HepG2 (cell line): ENCODE results near the gene ZNF782. TPM values are rescaled to one million over a fixed set of nuclear protein-coding genes. Genes with fewer than 3 reads are reported as not detected.

Experiments used
- ADNP ChIP-seq: sonication (generic); formaldehyde crosslinking; IDR thresholded peaks from 2 replicates; pipeline ENCODE4 v1.4.0; 2020; ENCODE audit warnings: missing genetic modification reagents
- BORCS8-MEF2B ChIP-seq: sonication (generic); formaldehyde crosslinking; IDR thresholded peaks from 2 replicates; pipeline ENCODE4 v1.8.0; 2022; ENCODE audit warnings: mild to moderate bottlenecking, missing genetic modification reagents
- KDM5B ChIP-seq: sonication (generic); formaldehyde crosslinking; IDR thresholded peaks from 2 replicates; pipeline ENCODE4 v1.4.0; 2020; ENCODE audit warnings: missing genetic modification reagents, mild to moderate bottlenecking, borderline replicate concordance
- KLF16 ChIP-seq, 2 experiments: sonication (generic) in 1 of 2; formaldehyde crosslinking in 1 of 2; IDR thresholded peaks; 2 replicates each; pipeline versions ENCODE4 v1.6.1 to v1.8.0; 2016 to 2023; ENCODE audit warnings: missing genetic modification reagents in 2 of 2, missing compliant biosample characterization in 1 of 2
- MAF1 ChIP-seq: sonication (generic); formaldehyde crosslinking; IDR thresholded peaks from 2 replicates; pipeline ENCODE4 v1.5.0; 2020; ENCODE audit warnings: missing genetic modification reagents, borderline replicate concordance
- ONECUT2 ChIP-seq: sonication (generic); formaldehyde crosslinking; IDR thresholded peaks from 2 replicates; pipeline ENCODE4 v1.4.0; 2020; ENCODE audit warnings: missing genetic modification reagents
- PAX8 ChIP-seq: sonication (generic); formaldehyde crosslinking; IDR thresholded peaks from 2 replicates; pipeline ENCODE4 v1.8.0; 2022; ENCODE audit warnings: mild to moderate bottlenecking, missing genetic modification reagents, borderline replicate concordance
- RFXAP ChIP-seq: sonication (generic); formaldehyde crosslinking; IDR thresholded peaks from 2 replicates; pipeline ENCODE4 v1.4.0; 2020; ENCODE audit warnings: missing genetic modification reagents, borderline replicate concordance
- SIX4 ChIP-seq: sonication (generic); formaldehyde crosslinking; IDR thresholded peaks from 2 replicates; pipeline ENCODE4 v1.4.0; 2020; ENCODE audit warnings: missing genetic modification reagents
- SMARCC2 ChIP-seq: fragments of 450-650 bp; IDR thresholded peaks from 2 replicates; pipeline ENCODE4 v1.6.1; 2017; ENCODE audit warnings: antibody characterized with exemption, mild to moderate bottlenecking
- SNAI1 ChIP-seq: sonication (generic); formaldehyde crosslinking; IDR thresholded peaks from 2 replicates; pipeline ENCODE4 v1.5.0; 2020; ENCODE audit warnings: mild to moderate bottlenecking, missing genetic modification reagents, borderline replicate concordance
- TAF15 ChIP-seq: fragments of 200-400 bp; formaldehyde crosslinking; IDR thresholded peaks from one replicate; pipeline ENCODE4 v1.6.1; 2018; ENCODE audit warnings: mild to moderate bottlenecking, low read depth, low read length; ENCODE audit not compliant: poor library complexity, severe bottlenecking
- ZFP1 ChIP-seq: IDR thresholded peaks from 2 replicates; pipeline ENCODE4 v1.6.1; 2016
- ZNF180 ChIP-seq: sonication (generic); formaldehyde crosslinking; IDR thresholded peaks from 2 replicates; pipeline ENCODE4 v1.4.0; 2020; ENCODE audit warnings: low read depth, missing genetic modification reagents, borderline replicate concordance
- ZNF207 ChIP-seq: fragments of 450-650 bp; IDR thresholded peaks from 2 replicates; pipeline ENCODE4 v1.6.1; 2016; ENCODE audit warnings: antibody characterized with exemption, borderline replicate concordance
- ZNF451 ChIP-seq: sonication (generic); formaldehyde crosslinking; IDR thresholded peaks from 2 replicates; pipeline ENCODE4 v1.5.0; 2020; ENCODE audit warnings: mild to moderate bottlenecking, missing genetic modification reagents
- polyA plus RNA-seq, 8 experiments: library from polyadenylated mRNA; depleted of rRNA in 3 of 8; stranded (reverse) in 7 of 8; unstranded in 1 of 8; fragments of >200 nt; fragmentation: Illumina TruSeq in 4 of 8; extraction: Trizol in 4 of 8; gene quantifications; 2 replicates each; pipeline versions ENCODE4 v1.2.1 to v1.2.3, GENCODE V29; 2011 to 2016; ENCODE audit warnings: low read depth in 4 of 8, missing spikeins in 1 of 8, mixed read lengths in 1 of 8; ENCODE audit not compliant: insufficient read depth in 1 of 8
- total RNA-seq, 5 experiments: library from RNA; depleted of rRNA; stranded (reverse); fragments of >200 nt; fragmentation: Illumina TruSeq; extraction: Trizol; gene quantifications; 2 replicates each; pipeline ENCODE4 v1.2.3, GENCODE V29; 2016; ENCODE audit warnings: low read depth in 1 of 5
- TF ChIP-seq, protein P1 (sequence below): sonication (generic); formaldehyde crosslinking; conservative IDR thresholded peaks from 2 replicates; pipeline ENCODE4 v1.4.0; 2020; ENCODE audit warnings: missing genetic modification reagents
- TF ChIP-seq, protein P2 (sequence below): sonication (generic); formaldehyde crosslinking; conservative IDR thresholded peaks from 2 replicates; pipeline ENCODE4 v1.8.1; 2023; ENCODE audit warnings: missing genetic modification reagents
- TF ChIP-seq, protein P3 (sequence below): sonication (generic); formaldehyde crosslinking; IDR thresholded peaks from 2 replicates; pipeline ENCODE4 v1.4.0; 2020; ENCODE audit warnings: mild to moderate bottlenecking, missing genetic modification reagents
- TF ChIP-seq, protein P4 (sequence below): conservative IDR thresholded peaks from 2 replicates; pipeline ENCODE4 v1.6.1; 2018; ENCODE audit warnings: missing genetic modification reagents
- TF ChIP-seq, protein P5 (sequence below): IDR thresholded peaks from 2 replicates; pipeline ENCODE4 v1.4.0; 2020; ENCODE audit warnings: mild to moderate bottlenecking, missing genetic modification reagents

ZNF782 gene
- total and polyA plus RNA-seq, 2 of the 13 experiments (the other 11 are each of a cell fraction or from before 2014, with no cell fraction given) = 1.4 to 4.9 TPM

DNA sequence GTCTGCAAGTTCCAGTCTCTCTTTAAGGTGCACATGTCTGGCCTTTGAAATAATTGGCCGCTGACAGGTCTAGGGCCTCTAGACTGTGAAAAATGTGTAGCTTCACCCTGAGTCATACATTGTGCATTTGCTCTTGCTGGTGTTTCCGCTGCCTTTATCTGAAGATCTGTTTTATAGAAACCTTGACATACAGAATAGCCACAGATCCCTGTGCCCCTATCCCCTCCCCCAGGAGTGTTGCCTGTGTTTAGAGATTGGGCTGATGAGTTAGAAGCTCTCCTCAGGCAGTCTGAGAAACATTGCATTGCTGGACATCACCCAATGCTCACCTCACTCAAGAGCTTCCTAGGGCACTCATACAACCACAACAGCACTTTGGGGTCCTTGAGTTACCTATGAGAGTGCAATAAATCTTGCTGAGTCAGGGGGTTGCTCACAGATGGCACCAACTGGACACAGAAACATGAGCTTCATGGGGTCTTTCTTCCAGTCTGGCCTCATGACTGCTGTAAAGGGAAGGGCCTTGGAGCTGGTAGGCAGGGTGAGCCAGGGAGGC, 3.8 kb upstream of the ZNF782 start (continued):
- TF ChIP-seq, protein P1, sequence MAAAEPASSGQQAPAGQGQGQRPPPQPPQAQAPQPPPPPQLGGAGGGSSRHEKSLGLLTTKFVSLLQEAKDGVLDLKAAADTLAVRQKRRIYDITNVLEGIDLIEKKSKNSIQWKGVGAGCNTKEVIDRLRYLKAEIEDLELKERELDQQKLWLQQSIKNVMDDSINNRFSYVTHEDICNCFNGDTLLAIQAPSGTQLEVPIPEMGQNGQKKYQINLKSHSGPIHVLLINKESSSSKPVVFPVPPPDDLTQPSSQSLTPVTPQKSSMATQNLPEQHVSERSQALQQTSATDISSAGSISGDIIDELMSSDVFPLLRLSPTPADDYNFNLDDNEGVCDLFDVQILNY (CRISPR knock-in tag) = no peak
- TF ChIP-seq TAF15 (no peak), KLF16 (CRISPR knock-in tag; IDR thresholded peaks at IDR 0.05) (no peak), RFXAP (CRISPR knock-in tag) (no peak), SMARCC2 (no peak), SNAI1 (CRISPR knock-in tag) (no peak), ZNF451 (CRISPR knock-in tag) (no peak), BORCS8-MEF2B (CRISPR knock-in tag) (no peak), MAF1 (CRISPR knock-in tag) (no peak), ZFP1 (CRISPR knock-in tag) (0 out of 2 replicates have a peak, but pooled peaks have one; percentile 9), ONECUT2 (CRISPR knock-in tag) (no peak), ADNP (no peak), ZNF180 (no peak), SIX4 (no peak), KDM5B (CRISPR knock-in tag) (no peak), ZNF207 (no peak), PAX8 (no peak)
- TF ChIP-seq, protein P2, sequence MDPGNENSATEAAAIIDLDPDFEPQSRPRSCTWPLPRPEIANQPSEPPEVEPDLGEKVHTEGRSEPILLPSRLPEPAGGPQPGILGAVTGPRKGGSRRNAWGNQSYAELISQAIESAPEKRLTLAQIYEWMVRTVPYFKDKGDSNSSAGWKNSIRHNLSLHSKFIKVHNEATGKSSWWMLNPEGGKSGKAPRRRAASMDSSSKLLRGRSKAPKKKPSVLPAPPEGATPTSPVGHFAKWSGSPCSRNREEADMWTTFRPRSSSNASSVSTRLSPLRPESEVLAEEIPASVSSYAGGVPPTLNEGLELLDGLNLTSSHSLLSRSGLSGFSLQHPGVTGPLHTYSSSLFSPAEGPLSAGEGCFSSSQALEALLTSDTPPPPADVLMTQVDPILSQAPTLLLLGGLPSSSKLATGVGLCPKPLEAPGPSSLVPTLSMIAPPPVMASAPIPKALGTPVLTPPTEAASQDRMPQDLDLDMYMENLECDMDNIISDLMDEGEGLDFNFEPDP (CRISPR knock-in tag) = no peak
- TF ChIP-seq, protein P3, sequence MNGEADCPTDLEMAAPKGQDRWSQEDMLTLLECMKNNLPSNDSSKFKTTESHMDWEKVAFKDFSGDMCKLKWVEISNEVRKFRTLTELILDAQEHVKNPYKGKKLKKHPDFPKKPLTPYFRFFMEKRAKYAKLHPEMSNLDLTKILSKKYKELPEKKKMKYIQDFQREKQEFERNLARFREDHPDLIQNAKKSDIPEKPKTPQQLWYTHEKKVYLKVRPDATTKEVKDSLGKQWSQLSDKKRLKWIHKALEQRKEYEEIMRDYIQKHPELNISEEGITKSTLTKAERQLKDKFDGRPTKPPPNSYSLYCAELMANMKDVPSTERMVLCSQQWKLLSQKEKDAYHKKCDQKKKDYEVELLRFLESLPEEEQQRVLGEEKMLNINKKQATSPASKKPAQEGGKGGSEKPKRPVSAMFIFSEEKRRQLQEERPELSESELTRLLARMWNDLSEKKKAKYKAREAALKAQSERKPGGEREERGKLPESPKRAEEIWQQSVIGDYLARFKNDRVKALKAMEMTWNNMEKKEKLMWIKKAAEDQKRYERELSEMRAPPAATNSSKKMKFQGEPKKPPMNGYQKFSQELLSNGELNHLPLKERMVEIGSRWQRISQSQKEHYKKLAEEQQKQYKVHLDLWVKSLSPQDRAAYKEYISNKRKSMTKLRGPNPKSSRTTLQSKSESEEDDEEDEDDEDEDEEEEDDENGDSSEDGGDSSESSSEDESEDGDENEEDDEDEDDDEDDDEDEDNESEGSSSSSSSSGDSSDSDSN (CRISPR knock-in tag) = no peak
- TF ChIP-seq, protein P4, sequence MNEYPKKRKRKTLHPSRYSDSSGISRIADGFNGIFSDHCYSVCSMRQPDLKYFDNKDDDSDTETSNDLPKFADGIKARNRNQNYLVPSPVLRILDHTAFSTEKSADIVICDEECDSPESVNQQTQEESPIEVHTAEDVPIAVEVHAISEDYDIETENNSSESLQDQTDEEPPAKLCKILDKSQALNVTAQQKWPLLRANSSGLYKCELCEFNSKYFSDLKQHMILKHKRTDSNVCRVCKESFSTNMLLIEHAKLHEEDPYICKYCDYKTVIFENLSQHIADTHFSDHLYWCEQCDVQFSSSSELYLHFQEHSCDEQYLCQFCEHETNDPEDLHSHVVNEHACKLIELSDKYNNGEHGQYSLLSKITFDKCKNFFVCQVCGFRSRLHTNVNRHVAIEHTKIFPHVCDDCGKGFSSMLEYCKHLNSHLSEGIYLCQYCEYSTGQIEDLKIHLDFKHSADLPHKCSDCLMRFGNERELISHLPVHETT (CRISPR knock-in tag) = no peak
- TF ChIP-seq, protein P5, sequence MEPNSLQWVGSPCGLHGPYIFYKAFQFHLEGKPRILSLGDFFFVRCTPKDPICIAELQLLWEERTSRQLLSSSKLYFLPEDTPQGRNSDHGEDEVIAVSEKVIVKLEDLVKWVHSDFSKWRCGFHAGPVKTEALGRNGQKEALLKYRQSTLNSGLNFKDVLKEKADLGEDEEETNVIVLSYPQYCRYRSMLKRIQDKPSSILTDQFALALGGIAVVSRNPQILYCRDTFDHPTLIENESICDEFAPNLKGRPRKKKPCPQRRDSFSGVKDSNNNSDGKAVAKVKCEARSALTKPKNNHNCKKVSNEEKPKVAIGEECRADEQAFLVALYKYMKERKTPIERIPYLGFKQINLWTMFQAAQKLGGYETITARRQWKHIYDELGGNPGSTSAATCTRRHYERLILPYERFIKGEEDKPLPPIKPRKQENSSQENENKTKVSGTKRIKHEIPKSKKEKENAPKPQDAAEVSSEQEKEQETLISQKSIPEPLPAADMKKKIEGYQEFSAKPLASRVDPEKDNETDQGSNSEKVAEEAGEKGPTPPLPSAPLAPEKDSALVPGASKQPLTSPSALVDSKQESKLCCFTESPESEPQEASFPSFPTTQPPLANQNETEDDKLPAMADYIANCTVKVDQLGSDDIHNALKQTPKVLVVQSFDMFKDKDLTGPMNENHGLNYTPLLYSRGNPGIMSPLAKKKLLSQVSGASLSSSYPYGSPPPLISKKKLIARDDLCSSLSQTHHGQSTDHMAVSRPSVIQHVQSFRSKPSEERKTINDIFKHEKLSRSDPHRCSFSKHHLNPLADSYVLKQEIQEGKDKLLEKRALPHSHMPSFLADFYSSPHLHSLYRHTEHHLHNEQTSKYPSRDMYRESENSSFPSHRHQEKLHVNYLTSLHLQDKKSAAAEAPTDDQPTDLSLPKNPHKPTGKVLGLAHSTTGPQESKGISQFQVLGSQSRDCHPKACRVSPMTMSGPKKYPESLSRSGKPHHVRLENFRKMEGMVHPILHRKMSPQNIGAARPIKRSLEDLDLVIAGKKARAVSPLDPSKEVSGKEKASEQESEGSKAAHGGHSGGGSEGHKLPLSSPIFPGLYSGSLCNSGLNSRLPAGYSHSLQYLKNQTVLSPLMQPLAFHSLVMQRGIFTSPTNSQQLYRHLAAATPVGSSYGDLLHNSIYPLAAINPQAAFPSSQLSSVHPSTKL (CRISPR knock-in tag) = peak; percentile 47; the same call in 1 of the 2 replicates
